K562 (cell line): ENCODE results near the gene ZNF512B. TPM values are rescaled to one million over a fixed set of nuclear protein-coding genes. Genes with fewer than 3 reads are reported as not detected.

Experiments
- ATAC-seq: fragments of 200-7000 bp; cut with Tn5 transposase; 3 replicates; pipeline ENCODE4 v1.9.1; 2020; ENCODE audit warnings: moderate library complexity
- BruUV-seq: library from RNA; stranded (reverse); fragments of 400-500 nt; replicated peaks from 2 replicates; lab custom pipeline; 2021; lab: Mats Ljungman, UMichigan
- CTCF ChIA-PET: fragments of 300-600 bp; formaldehyde crosslinking; extraction: SDS; loops from one replicate; lab custom pipeline; 2021; ENCODE audit warnings: low intra/inter-chr PET ratio; lab: Yijun Ruan, JAX
- POLR2A ChIA-PET: fragments of 300-600, 350-650 bp; sonication (Branson Sonifier 250); formaldehyde crosslinking; extraction: SDS; loops from one replicate; lab custom pipeline; 2021; ENCODE audit warnings: antibody characterized with exemption, inconsistent platforms; lab: Yijun Ruan, JAX
- DNase-seq, 4 experiments: peaks; one replicate each; pipeline versions ENCODE4 v3.0.0 to v3.0.0-alpha.2; 2011 to 2018; ENCODE audit warnings: low spot score in 3 of 4, mixed read lengths in 3 of 4; ENCODE audit errors: extremely low read depth in 1 of 4
- FAIRE-seq: peaks from 2 replicates; lab custom pipeline; 2011; peaks lifted over from hg19 to GRCh38; lab: Jason Lieb, UNC
- H2AFZ ChIP-seq: 2 replicates; pipeline ENCODE4 v1.6.0; 2011; ENCODE audit warnings: low read depth, low read length, control low read depth, inconsistent platforms
- H3K27ac ChIP-seq: fragments of 200-600 bp; 3 replicates; pipeline ENCODE4 v1.8.0; 2011; ENCODE audit warnings: low read depth, mild to moderate bottlenecking, control low read depth, inconsistent platforms, low read length, moderate library complexity, mixed read lengths; ENCODE audit errors: extremely low read depth
- H3K27me3 ChIP-seq, 2 experiments: fragments of 300-600 bp in 1 of 2; 2 replicates in 1 of 2; 3 replicates in 1 of 2; pipeline versions ENCODE4 v1.6.0 to v1.8.0; 2011; ENCODE audit warnings: inconsistent platforms in 2 of 2, low read length in 2 of 2, mild to moderate bottlenecking in 1 of 2, mixed read lengths in 1 of 2, moderate library complexity in 1 of 2; ENCODE audit not compliant: control insufficient read depth in 2 of 2, insufficient read depth in 2 of 2
- H3K36me3 ChIP-seq: fragments of 300-600 bp; 3 replicates; pipeline ENCODE4 v1.8.0; 2011; ENCODE audit warnings: mild to moderate bottlenecking, low read length, inconsistent platforms; ENCODE audit not compliant: control insufficient read depth, insufficient read depth
- H3K4me1 ChIP-seq, 2 experiments: fragments of 200-600 bp in 1 of 2; replicated peaks in 1 of 2; 2 replicates in 1 of 2; 3 replicates in 1 of 2; pipeline versions ENCODE4 v1.5.1 to v1.8.0; 2011; ENCODE audit warnings: inconsistent platforms in 2 of 2, low read length in 2 of 2, mild to moderate bottlenecking in 1 of 2, mixed read lengths in 1 of 2, moderate library complexity in 1 of 2; ENCODE audit not compliant: control insufficient read depth in 2 of 2, insufficient read depth in 2 of 2
- H3K4me2 ChIP-seq: 2 replicates; pipeline ENCODE4 v1.6.1; 2011; ENCODE audit warnings: low read length, control low read depth, inconsistent platforms, mixed read lengths; ENCODE audit not compliant: insufficient read depth
- H3K4me3 ChIP-seq: fragments of 200-600 bp; sonication (generic), shearing (Covaris generic); 2 replicates; pipeline ENCODE4 v1.5.1; 2016; ENCODE audit warnings: control low read depth, inconsistent platforms
- H3K79me2 ChIP-seq: fragments of 200-600 bp; 3 replicates; pipeline ENCODE4 v1.8.0; 2011; ENCODE audit warnings: low read length, inconsistent platforms; ENCODE audit not compliant: control insufficient read depth, insufficient read depth
- H3K9ac ChIP-seq, 2 experiments: 2 replicates each; pipeline versions ENCODE4 v1.6.0 to v1.6.1; 2011; ENCODE audit warnings: low read depth in 2 of 2, low read length in 2 of 2, control low read depth in 1 of 2, inconsistent platforms in 1 of 2, mild to moderate bottlenecking in 1 of 2, mixed read lengths in 1 of 2; ENCODE audit not compliant: insufficient read depth in 1 of 2
- H3K9me1 ChIP-seq: one replicate; pipeline ENCODE4 v1.6.0; 2011; ENCODE audit warnings: inconsistent platforms, mild to moderate bottlenecking, low read length, moderate library complexity; ENCODE audit not compliant: control insufficient read depth, insufficient read depth
- H3K9me3 ChIP-seq: replicated peaks from 2 replicates; pipeline ENCODE4 v1.5.1; 2011; ENCODE audit warnings: low read depth, low read length, inconsistent platforms; ENCODE audit not compliant: control insufficient read depth, insufficient read depth
- H4K20me1 ChIP-seq: replicated peaks from 2 replicates; pipeline ENCODE4 v1.6.1; 2011; ENCODE audit warnings: low read length, inconsistent platforms, mixed read lengths; ENCODE audit not compliant: control insufficient read depth, insufficient read depth
- POLR2G ChIP-seq: fragments of 200-400 bp; formaldehyde crosslinking; IDR thresholded peaks from 2 replicates; pipeline ENCODE4 v1.6.1; 2017; ENCODE audit warnings: low read depth, mild to moderate bottlenecking, antibody characterized with exemption, low read length, moderate library complexity
- ZBTB34 ChIP-seq: fragments of 250-450 bp; sonication (Bioruptor Pico); IDR thresholded peaks from 2 replicates; pipeline ENCODE4 v1.8.0; 2021; ENCODE audit warnings: mild to moderate bottlenecking, moderate library complexity
- WGBS: fragments of 100-300 bp; shearing (Covaris generic); methylation state at CpG from one replicate; pipeline ENCODE4 v1.1.6; 2016; ENCODE audit warnings: low coverage, mixed read lengths; ENCODE audit not compliant: insufficient coverage; ENCODE audit errors: missing lambda C conversion rate; 5-methylcytosine and 5-hydroxymethylcytosine counted together
- in situ Hi-C: fragments of 300-500 bp; cut with MboI; formaldehyde crosslinking; loops from 4 replicates; pipeline ENCODE4 v1.15.0; 2018; ENCODE audit warnings: inconsistent platforms, mixed read lengths
- intact Hi-C: fragments of 100-400 bp; cut with micrococcal nuclease; formaldehyde crosslinking; loops from 2 replicates; pipeline ENCODE4 v1.14.2; 2022
- polyA plus RNA-seq, 8 experiments: library from polyadenylated mRNA; depleted of rRNA in 4 of 8; stranded (reverse) in 5 of 8; unstranded in 3 of 8; fragments of >200 nt; fragmentation: Nextera tagmentation in 2 of 8; fragmentation: Illumina TruSeq in 1 of 8; extraction: Ambion mirVana in 2 of 8; extraction: Trizol in 1 of 8; gene quantifications; 2 replicates each; pipeline versions ENCODE4 v1.2.1 to v1.2.3, GENCODE V29; 2011 to 2014; ENCODE audit warnings: inconsistent platforms in 1 of 8, missing spikeins in 1 of 8
- total RNA-seq, 7 experiments: library from RNA; depleted of rRNA in 6 of 7; stranded (reverse); fragments of >200 nt in 6 of 7; fragmentation: Illumina TruSeq in 2 of 7; extraction: Trizol in 2 of 7; gene quantifications; 2 replicates each; pipeline versions ENCODE4 v1.2.1 to v1.2.3, GENCODE V29; 2011 to 2021; ENCODE audit warnings: low replicate concordance in 1 of 7

The ZNF512B gene
- total and polyA plus RNA-seq, 9 of the 15 experiments (the other 6 are each of a cell fraction or from before 2014, with no cell fraction given): 0.01 to 27.8 (median 8.2) TPM

DNA sequence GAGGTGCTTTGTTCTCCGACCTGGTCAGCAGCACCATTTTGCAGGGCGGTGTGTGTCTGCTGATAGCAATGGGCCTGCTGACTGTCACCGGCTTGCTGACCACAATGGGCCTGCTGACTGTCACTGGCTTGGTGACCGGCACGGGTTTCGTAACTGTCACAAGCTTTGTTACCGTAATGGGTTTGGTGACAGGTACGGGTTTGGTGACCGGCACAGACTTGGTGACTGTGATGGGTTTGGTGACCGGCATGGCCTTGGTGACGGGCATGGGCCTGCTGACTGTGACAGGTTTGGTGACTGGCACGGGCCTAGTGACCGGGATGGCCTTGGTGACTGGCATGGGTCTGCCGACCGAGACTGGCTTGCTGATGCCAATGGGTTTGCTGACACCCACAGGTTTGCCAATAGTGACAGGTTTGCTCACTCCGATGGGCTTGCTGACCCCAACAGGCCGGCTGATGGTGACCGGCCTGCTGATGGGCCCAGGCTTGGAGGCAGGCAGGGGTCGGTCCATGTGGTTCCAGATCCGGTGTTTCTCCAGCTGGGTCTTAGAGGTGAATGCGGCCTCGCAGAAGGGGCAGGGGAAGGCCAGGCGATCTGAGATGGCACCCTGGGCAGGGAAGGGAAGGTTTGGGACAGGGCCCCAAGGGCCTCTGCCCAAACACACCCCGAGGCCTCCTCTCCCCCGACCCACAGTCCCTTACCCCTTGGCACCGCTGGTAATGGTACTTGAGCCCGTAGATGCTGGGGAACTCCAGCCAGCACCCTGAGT lies 3.4 kb downstream of the ZNF512B start:
- 97% methylated on average over 23 of the region's 27 CpGs for WGBS
- CTCF ChIA-PET: no interaction called here
- in situ Hi-C loops: no loop called here

More for the DNA sequence above, 3.4 kb downstream of the ZNF512B start:
- Histone ChIP-seq H3K9me1 (no peaks in the 10 kb centered on the region), H2AFZ (no peak overlapping the region), H3K4me2 (no peak overlapping the region), H3K9me3 (no peaks in the 10 kb centered on the region), H3K27ac (no peak overlapping the region), H3K9ac (peak overlapping the region in 1 of 2 experiments; percentile 45; a peak in 2 of 4 replicates), H3K4me3 (no peak overlapping the region), H3K4me1 (peaks cover 10 to 51% of the 10 kb centered on the region in 2 experiments), H4K20me1 (no peaks in the 10 kb centered on the region), H3K27me3 (no peaks in the 10 kb centered on the region), H3K79me2 (peaks cover 21% of the 10 kb centered on the region), H3K36me3 (peaks cover 60% of the 10 kb centered on the region; the same call in 2 of the 3 replicates)
- TF ChIP-seq ZBTB34 (CRISPR knock-in tag) (no peak), POLR2G (0 out of 2 replicates have a peak, but pooled peaks have one; percentile 27)
- ATAC-seq (no peak), DNase-seq (no peak), FAIRE-seq (no peak)
- no TSS peak for BruUV-seq
- POLR2A ChIA-PET: interaction anchor here (0.5 to 1.7 kb wide), 3 partner anchors 11 to 506 kb away, joined by 3 to 9 read pairs (median 4); partner anchors contain the start of gene UCKL1
- intact Hi-C loops: no loop called here
